Neural cell (in vitro differentiated cells): ENCODE measurements around the gene ULBP2.
"Not testable (repeated sequence)": the region's sequence is repeated elsewhere in the genome, so short reads cannot be mapped to it uniquely, and the experiment has no call there.

Experiments used
- CTCF ChIP-seq: fragments of 450-650 bp; IDR thresholded peaks from 2 replicates; pipeline ENCODE4 v1.5.1; 2014; ENCODE audit warnings: antibody characterized with exemption, mild to moderate bottlenecking, moderate library complexity; ENCODE audit not compliant: poor library complexity, severe bottlenecking
- REST ChIP-seq: IDR thresholded peaks from 2 replicates; pipeline ENCODE4 v1.6.1; 2012; ENCODE audit warnings: borderline replicate concordance

- not testable (repeated sequence) for TF ChIP-seq REST, CTCF
These were observed 14.8 kb upstream of the ULBP2 start for GRCh38 chr6:149927025-149927424.
